Measurements from ENCODE around the gene U2SURP.

U2SURP gene

DNA sequence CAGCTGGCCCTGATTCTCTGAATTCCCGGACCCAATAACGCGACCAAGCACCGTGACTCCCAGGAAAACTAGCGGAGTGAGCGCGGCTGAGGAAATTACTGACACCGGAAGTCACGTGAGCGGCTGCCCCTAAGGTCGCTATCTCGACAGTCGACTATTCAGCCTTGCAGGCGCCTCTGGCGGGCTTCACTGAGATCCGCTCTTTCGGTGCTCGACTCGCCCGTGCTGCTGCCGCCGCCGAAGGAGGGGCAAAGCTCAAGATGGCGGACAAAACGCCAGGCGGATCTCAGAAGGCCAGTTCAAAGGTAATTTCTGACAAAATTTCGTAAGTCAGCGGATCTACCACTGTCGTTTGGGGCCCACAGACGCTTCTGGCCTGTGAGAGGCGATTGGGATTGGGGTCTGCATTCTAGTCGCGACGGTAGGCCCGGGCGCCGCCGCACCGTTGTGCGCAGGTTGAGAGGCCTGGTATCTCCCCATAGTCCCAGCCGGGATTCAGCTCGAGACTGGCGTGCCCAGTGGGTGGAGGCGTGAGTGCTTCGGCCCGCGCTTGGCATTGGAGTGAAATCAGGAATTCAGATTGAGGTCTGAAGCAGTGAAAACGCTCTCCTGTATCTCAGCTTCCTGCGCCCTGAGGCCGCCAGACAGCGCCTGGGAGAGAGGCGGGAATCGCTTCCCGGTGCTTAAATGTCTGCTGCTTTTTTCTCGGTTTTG is at the start of gene U2SURP:
U2SURP (plus strand) TSS at position 202 of the 714 bp plus-strand sequence; CDS start at position 261, 59 bp downstream.
- Mint-ChIP-seq H3K27me3 (peaks cover 1% of the 10 kb centered on the region), H3K27ac (peak within 1 kb of the TSS; percentile 95), H3K9me3 (no peaks in the 10 kb centered on the region), H3K4me1 (peaks cover 22% of the 10 kb centered on the region), H3K36me3 (no peaks in the 10 kb centered on the region), H3K4me3 (peak within 1 kb of the TSS; percentile 95)
- DNase-seq (ENCODE audit: low spot score in 2 of 2), result peak; percentile 81 to 84
- ATAC-seq (ENCODE audit: low read depth), result peak; percentile 90

DNA sequence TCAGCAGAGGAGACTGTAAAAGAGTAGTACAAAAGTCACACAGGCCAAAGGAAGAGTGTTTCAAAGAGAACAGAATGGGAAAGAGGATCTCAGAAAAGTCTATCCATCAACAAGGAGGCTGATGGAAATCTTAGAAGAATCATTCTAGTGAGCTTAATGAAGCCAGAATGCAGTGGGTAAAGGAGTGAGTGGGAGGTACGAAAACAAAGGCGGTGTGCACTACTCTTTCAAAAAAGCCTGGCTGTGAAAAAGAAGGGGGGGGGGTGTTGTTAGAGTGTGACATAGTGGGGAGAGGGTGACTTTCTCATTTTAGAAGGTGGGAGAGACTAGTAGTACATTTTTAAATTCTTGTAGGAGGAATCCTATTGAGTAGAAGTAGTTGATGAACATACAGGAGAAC is 49.6 kb upstream of the U2SURP start:
- ATAC-seq (ENCODE audit: low read depth) (no peak), DNase-seq (ENCODE audit: low spot score in 2 of 2) (no peak)
- H3K27ac Mint-ChIP-seq, result no peak overlapping the region
- peaks cover 21% of the 10 kb centered on the region for H3K27me3 Mint-ChIP-seq
- H3K4me1 Mint-ChIP-seq, result peaks cover 4% of the 10 kb centered on the region
- H3K9me3 Mint-ChIP-seq, result no peaks in the 10 kb centered on the region
- no peak overlapping the region for H3K4me3 Mint-ChIP-seq
- H3K36me3 Mint-ChIP-seq, result no peaks in the 10 kb centered on the region

DNA sequence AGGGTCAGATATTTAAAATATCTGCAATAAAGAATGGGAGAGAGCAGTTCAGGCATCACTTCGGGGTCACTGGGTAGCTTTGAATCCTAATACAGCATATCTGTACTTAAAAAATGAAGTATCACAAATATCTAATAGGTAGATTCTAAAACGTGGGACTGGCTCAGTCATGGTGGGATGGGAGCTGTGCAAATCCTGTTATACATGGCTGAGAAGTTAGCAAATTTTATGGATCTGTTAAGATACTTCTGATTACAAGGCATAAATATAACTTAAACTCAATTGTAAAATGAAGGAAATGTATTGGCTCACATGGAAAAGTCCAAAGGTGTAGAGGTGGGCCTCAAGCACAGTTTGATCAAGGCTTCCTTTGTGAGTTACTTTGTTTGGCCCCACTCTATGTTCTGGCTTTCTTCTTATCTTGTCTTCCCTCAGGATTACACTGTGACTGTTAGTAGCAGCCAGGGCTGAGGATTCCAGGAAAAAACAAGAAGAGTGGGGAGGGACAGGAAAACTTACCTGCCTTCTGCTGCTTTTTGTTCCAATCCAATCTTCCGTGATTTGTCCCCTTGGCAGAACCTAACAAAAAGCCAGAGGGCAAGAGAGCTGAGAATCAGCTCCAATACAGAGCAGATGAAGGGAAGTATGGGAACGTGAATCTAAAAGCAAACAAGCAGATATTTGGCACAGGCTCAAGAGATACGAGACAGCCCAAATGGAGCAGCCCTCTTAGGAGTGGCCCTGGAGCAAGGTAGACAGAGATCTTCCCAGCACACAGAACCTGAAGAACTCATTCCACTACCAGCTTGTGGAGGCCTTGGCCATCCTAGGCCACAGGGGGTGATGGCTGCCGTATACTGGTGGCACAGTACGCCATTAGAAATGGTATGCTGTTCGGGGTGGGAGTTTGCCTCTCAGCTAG is 48.8 kb upstream of the U2SURP start:
- no peaks in the 10 kb centered on the region for H3K9me3 Mint-ChIP-seq
- peaks cover 3% of the 10 kb centered on the region for H3K4me1 Mint-ChIP-seq
- ATAC-seq (ENCODE audit: low read depth) (no peak), DNase-seq (ENCODE audit: low spot score in 2 of 2) (no peak)
- H3K27me3 Mint-ChIP-seq, result peaks cover 19% of the 10 kb centered on the region
- H3K4me3 Mint-ChIP-seq, result no peak overlapping the region
- H3K27ac Mint-ChIP-seq, result no peak overlapping the region
- no peaks in the 10 kb centered on the region for H3K36me3 Mint-ChIP-seq

DNA sequence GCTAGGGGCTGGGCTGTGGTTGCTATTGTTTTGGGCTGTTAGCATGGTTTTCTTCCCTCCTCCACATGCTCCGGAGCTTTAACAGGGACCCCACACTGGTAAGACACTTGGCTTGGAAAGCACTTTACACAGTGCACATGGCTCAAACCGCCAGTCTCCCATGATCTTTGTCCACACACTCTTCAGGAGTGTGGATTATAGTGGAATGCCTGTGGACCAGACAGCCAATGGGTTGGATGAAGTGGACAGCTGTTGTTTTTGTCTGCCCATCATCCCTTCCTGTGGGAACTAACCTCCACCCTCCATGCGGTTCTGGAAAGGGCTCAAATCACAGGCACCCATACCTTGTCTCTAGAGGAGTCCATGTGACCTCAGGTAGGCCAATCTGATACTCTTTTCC is 47.9 kb upstream of the U2SURP start:
- no peak overlapping the region for H3K27ac Mint-ChIP-seq
- no peaks in the 10 kb centered on the region for H3K4me1 Mint-ChIP-seq
- H3K36me3 Mint-ChIP-seq, result no peaks in the 10 kb centered on the region
- DNase-seq (ENCODE audit: low spot score in 2 of 2) (no peak), ATAC-seq (ENCODE audit: low read depth) (no peak)
- peaks cover 17% of the 10 kb centered on the region for H3K27me3 Mint-ChIP-seq
- H3K9me3 Mint-ChIP-seq, result no peaks in the 10 kb centered on the region
- H3K4me3 Mint-ChIP-seq, result no peak overlapping the region

DNA sequence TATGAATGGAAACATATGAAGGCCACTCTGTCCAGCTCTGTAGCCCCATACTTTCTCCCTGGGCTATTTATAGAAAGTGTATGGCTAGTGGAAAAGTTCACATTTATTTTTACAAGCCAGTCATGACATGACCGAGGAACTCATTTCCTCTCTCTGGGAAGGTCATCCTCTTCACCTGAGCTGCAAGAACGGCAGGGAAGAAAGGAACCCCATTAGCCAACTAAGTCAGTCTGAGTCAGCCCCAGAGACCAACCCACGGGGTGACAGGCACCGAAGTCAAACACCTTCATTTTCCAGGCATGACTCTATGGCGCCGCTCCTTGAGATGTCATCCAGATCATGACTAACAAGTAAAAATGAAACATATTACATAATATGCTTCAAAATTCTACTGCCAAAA is 42.7 kb upstream of the U2SURP start:
- peaks cover 9% of the 10 kb centered on the region for H3K4me1 Mint-ChIP-seq
- H3K4me3 Mint-ChIP-seq, result no peak overlapping the region
- H3K36me3 Mint-ChIP-seq, result peaks cover 3% of the 10 kb centered on the region
- no peaks in the 10 kb centered on the region for H3K9me3 Mint-ChIP-seq
- no peak overlapping the region for H3K27ac Mint-ChIP-seq
- peaks cover 29% of the 10 kb centered on the region for H3K27me3 Mint-ChIP-seq
- DNase-seq (ENCODE audit: low spot score in 2 of 2) (no peak), ATAC-seq (ENCODE audit: low read depth) (no peak)

DNA sequence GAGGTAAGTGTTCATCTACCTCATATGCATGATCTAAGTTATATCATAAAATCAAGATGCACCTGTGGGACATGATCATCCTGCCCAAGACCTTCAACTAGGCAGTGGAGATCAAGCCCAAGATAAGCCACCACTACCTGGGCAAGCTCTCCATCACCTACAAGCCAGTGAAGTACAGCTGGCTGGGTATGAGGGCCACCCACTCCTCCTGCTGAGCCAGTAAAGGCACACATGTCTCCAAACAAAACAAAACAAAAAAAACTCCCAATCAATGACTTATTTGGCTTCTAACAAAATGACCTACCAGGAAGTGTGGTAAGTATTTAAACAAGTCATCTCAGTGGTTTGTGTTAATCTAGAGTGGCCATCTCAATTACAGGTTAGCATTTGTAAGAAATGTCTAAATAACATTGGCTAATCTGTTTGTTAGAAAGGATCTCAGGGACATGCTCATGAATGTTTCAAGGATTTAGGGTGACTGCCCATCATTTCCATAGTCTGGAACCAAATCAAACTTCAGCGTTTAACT is 41.0 kb upstream of the U2SURP start:
- Mint-ChIP-seq H3K27ac (no peak overlapping the region), H3K4me3 (no peak overlapping the region)
- DNase-seq (ENCODE audit: low spot score in 2 of 2), result no peak

DNA sequence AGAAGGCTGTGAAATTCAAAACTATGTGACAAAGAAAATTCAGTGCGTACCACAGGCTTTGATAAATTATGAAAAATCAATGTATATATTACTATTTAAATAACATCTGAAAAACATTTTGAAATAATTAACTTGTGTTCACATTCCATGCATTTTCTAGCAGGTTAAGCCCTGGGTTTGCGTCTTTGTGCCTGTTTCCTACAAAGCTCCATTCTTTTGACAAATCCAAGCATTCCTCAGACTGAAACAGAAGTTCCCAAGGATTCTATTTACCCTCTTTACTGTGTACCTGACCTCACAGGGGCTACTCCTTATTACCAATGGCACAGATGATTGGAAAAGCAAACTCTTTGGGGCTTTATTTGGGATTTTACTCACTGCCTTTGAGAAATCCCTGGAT is 39.8 kb upstream of the U2SURP start:
- Mint-ChIP-seq H3K9me3 (no peaks in the 10 kb centered on the region), H3K4me3 (no peak overlapping the region), H3K36me3 (peaks cover 3% of the 10 kb centered on the region), H3K4me1 (peaks cover 11% of the 10 kb centered on the region), H3K27ac (no peak overlapping the region), H3K27me3 (peaks cover 33% of the 10 kb centered on the region)
- DNase-seq (ENCODE audit: low spot score in 2 of 2), result no peak
- no peak for ATAC-seq (ENCODE audit: low read depth)

More for the DNA sequence above, 41.0 kb upstream of the U2SURP start:
- Mint-ChIP-seq H3K9me3 (no peaks in the 10 kb centered on the region), H3K27me3 (peaks cover 34% of the 10 kb centered on the region), H3K36me3 (peaks cover 3% of the 10 kb centered on the region), H3K4me1 (peaks cover 11% of the 10 kb centered on the region)
- no peak for ATAC-seq (ENCODE audit: low read depth)

DNA sequence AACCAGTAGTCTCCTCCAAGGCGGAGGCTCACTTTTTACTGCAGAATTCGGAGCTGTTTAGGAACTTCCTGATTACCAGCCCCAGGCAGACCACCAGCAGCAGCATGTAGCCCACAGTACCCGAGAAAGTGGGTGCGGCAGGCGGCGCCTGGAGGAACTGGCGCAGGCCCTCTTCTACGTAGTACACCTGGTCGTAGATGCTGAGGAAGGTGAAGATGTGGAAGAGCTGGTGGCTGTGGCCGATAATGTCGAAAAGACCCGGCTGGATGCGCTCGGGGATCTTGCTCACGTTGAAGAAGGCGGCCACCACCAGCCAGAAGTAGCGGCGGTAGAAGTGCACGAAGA is 39.2 kb upstream of the U2SURP start:
- peaks cover 35% of the 10 kb centered on the region for H3K27me3 Mint-ChIP-seq
- ATAC-seq (ENCODE audit: low read depth), result no peak
- H3K36me3 Mint-ChIP-seq, result peaks cover 3% of the 10 kb centered on the region
- DNase-seq (ENCODE audit: low spot score in 2 of 2), result no peak
- H3K9me3 Mint-ChIP-seq, result no peaks in the 10 kb centered on the region
- peak overlapping the region; percentile 82 for H3K4me3 Mint-ChIP-seq
- H3K4me1 Mint-ChIP-seq, result peaks cover 11% of the 10 kb centered on the region
- H3K27ac Mint-ChIP-seq, result no peak overlapping the region

DNA sequence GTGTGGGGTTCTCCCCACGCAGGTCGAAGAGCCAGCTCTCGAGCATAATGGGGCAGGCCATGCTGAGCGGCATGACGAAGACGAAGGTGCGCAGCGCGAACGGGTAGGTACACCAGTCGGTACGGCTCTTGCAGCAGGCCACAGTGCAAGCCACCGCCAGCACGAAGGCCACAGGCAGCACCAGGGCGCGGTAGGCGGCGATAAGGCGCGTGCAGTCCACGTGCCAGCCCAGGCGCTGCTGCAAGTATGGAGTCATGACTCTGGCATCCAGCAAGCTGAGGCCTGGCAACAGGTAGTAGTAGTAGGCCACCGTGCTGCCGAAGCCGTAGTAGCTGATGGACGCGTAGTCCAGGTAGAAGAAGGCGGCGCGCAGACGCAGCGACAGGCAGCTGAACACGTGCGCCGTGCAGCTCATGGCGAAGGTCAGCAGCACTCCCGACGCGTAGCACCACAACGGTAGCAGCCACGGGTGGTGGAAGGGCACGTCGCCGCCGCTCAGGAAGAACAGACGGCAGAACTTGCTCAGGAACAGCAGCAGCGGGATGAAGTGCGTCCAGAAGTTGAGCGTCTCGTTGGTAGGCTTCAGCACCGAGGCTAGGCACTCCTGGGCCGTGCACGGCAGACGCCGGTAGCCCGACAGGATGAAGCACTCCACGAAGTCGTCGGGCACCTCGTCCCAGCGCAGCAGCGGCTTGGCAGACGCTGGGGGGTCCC is 38.7 kb upstream of the U2SURP start:
- no peak overlapping the region for H3K27ac Mint-ChIP-seq
- ATAC-seq (ENCODE audit: low read depth) (no peak), DNase-seq (ENCODE audit: low spot score in 2 of 2) (no peak)
- H3K4me3 Mint-ChIP-seq, result peak overlapping the region; percentile 82
- peaks cover 3% of the 10 kb centered on the region for H3K36me3 Mint-ChIP-seq
- peaks cover 11% of the 10 kb centered on the region for H3K4me1 Mint-ChIP-seq
- H3K9me3 Mint-ChIP-seq, result no peaks in the 10 kb centered on the region
- peaks cover 33% of the 10 kb centered on the region for H3K27me3 Mint-ChIP-seq

DNA sequence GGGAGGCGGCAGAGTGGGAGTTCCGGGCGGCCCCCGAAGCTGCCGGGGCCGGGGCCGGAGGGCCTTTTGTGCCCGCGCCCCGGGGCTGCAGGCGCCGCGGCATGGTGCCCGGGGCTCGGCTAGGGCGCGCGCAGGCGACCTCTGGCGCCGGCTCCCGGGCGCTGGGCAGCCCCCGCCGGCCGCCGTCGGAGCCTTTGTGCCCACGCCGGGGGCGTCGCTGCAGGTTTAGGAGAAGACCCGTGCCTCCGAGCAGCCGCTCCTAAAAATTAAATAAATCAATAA is 38.2 kb upstream of the U2SURP start:
- H3K27ac Mint-ChIP-seq, result no peak overlapping the region
- H3K36me3 Mint-ChIP-seq, result peaks cover 3% of the 10 kb centered on the region
- H3K9me3 Mint-ChIP-seq, result no peaks in the 10 kb centered on the region
- DNase-seq (ENCODE audit: low spot score in 2 of 2), result no peak
- H3K4me3 Mint-ChIP-seq, result peak overlapping the region; percentile 82
- ATAC-seq (ENCODE audit: low read depth), result peak; percentile 15
- H3K4me1 Mint-ChIP-seq, result peaks cover 11% of the 10 kb centered on the region
- peaks cover 32% of the 10 kb centered on the region for H3K27me3 Mint-ChIP-seq

DNA sequence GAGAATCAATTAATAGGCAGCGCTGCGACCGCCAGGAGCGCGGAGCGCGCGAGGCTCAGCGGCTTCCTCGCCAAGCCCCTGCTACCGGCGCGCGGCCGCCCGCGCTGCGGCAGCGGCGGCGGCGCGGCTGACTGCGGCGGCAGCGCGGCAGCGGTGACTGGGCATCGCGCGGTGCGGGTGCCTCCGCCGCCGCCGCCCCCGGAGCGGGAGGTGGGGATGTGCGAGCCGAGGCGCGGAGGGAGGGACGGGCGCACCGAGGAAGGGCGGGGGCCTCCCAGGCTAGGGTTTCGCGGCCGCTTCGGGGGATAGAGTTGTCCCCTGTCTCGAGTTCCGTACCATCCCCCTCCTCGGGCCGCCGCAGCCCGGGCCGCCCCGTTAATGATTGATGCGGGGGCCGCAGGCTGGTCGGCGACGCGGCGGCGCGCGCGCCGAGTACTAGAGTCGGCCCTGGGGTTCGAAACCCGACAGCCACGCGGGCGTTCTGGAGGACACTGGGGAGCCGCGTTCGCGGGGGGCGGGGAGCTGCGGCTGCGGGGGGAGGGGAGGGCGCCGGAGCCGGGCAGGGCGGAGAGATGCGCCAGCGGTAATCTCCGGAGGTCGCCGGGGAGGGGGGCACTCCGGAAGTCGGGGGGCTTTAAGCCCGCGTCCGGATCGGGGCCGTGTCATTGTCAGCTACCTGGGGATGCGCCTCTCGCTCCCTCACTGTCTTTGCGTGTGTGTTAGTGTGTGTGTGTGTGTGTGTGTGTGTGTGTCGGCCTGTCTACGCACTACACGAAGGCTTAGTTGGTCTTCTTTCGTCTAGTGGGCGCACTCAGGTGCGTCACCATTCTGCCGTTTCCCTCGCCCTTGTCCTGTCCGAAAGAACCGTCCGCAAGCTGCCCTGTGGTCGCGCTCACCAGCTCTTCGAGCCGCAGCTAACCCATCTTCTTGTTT is 37.6 kb upstream of the U2SURP start, which contains the start of gene PAQR9:
PAQR9 (minus strand) TSS at position 159 of the 933 bp plus-strand sequence. CDS start 338 bp downstream, outside the sequence.
- peaks cover 31% of the 10 kb centered on the region for H3K27me3 Mint-ChIP-seq
- no peaks in the 10 kb centered on the region for H3K9me3 Mint-ChIP-seq
- H3K4me3 Mint-ChIP-seq, result peak within 1 kb of the TSS; percentile 82
- no peak for DNase-seq (ENCODE audit: low spot score in 2 of 2)
- peak; percentile 44 for ATAC-seq (ENCODE audit: low read depth)
- H3K36me3 Mint-ChIP-seq, result peaks cover 3% of the 10 kb centered on the region
- no peak within 1 kb of the TSS for H3K27ac Mint-ChIP-seq
- H3K4me1 Mint-ChIP-seq, result peaks cover 11% of the 10 kb centered on the region

DNA sequence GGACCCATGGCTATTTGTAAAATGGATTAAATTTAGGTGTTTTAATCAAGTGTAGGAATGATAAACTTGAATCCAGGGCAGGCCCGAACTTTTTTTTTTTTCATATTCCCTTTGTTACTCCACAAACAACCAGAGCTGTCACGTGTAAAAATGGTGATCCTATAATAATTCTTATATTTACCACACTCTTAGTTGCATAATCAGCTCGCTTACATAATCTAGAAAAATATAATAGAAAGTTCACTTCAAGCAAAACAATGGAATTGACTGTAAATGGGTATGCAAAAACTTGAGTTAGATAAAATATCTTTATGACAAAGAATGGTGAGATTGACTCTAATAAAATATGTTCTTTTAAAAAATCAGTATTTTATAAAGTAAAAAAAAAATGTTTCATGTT is 35.8 kb upstream of the U2SURP start:
- ATAC-seq (ENCODE audit: low read depth) (no peak), DNase-seq (ENCODE audit: low spot score in 2 of 2) (no peak)
- Mint-ChIP-seq H3K27me3 (peaks cover 28% of the 10 kb centered on the region), H3K36me3 (peaks cover 3% of the 10 kb centered on the region), H3K27ac (no peak overlapping the region), H3K4me3 (no peak overlapping the region), H3K9me3 (no peaks in the 10 kb centered on the region), H3K4me1 (peaks cover 11% of the 10 kb centered on the region)

DNA sequence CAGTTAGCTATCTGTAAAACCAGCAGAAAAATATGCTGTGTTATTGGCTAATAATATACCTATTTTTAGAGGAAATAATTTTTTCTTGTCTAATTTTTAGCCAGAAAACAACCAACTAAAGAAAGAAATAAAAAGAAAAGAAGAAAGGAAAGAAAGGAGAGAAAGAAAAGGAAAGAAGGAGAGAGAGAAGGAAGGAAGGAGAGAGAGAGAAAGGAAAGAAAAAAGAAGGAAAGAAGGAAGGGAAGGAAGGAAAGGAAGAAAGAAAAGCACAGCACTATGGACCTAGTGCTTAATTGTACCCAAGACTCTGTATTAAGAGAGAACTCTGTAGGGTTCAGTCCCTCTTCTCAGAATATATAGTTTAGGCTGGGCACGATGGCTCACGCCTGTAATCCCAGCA is 34.6 kb upstream of the U2SURP start:
- H3K4me1 Mint-ChIP-seq, result peaks cover 11% of the 10 kb centered on the region
- DNase-seq (ENCODE audit: low spot score in 2 of 2) (no peak), ATAC-seq (ENCODE audit: low read depth) (no peak)
- H3K27me3 Mint-ChIP-seq, result peaks cover 28% of the 10 kb centered on the region
- H3K27ac Mint-ChIP-seq, result no peak overlapping the region
- H3K9me3 Mint-ChIP-seq, result no peaks in the 10 kb centered on the region
- H3K4me3 Mint-ChIP-seq, result no peak overlapping the region
- H3K36me3 Mint-ChIP-seq, result peaks cover 3% of the 10 kb centered on the region
